ENCODE measurements around the gene TNFRSF18.

The TNFRSF18 gene

GRCh38 chr1:1165485-1165884, 40.9 kb downstream of the TNFRSF18 start:
- H3K27me3 ChIP-seq (replicated peaks; ENCODE audit: control insufficient read depth, insufficient read depth, low read length): no peaks in the 10 kb centered on the region; the same call in 1 of the 2 replicates
- TF ChIP-seq CTCF (IDR thresholded peaks at IDR 0.05; ENCODE audit: insufficient read depth, low read length, poor library complexity, severe bottlenecking): no peak
- H3K36me3 ChIP-seq (ENCODE audit: control insufficient read depth, insufficient read depth, low read length): no peaks in the 10 kb centered on the region
- DNase-seq (ENCODE audit: extremely low read depth, insufficient read length): no peak
- H3K4me3 ChIP-seq (replicated peaks; ENCODE audit: low read depth, low read length): no peak overlapping the region

GRCh38 chr1:1164701-1165451, 41.5 kb downstream of the TNFRSF18 start:
- no peaks in the 10 kb centered on the region for H3K36me3 ChIP-seq (ENCODE audit: control insufficient read depth, insufficient read depth, low read length)

GRCh38 chr1:1164361-1164700, 42.1 kb downstream of the TNFRSF18 start:
- Histone ChIP-seq H3K27me3 (replicated peaks; ENCODE audit: control insufficient read depth, insufficient read depth, low read length) (no peaks in the 10 kb centered on the region; the same call in 1 of the 2 replicates), H3K4me3 (replicated peaks; ENCODE audit: low read depth, low read length) (no peak overlapping the region), H3K36me3 (ENCODE audit: control insufficient read depth, insufficient read depth, low read length) (no peaks in the 10 kb centered on the region)
- DNase-seq (ENCODE audit: extremely low read depth, insufficient read length): no peak
- no peak for TF ChIP-seq CTCF (IDR thresholded peaks at IDR 0.05; ENCODE audit: insufficient read depth, low read length, poor library complexity, severe bottlenecking)

More at GRCh38 chr1:1164701-1165451, 41.5 kb downstream of the TNFRSF18 start:
- H3K27me3 ChIP-seq (replicated peaks; ENCODE audit: control insufficient read depth, insufficient read depth, low read length): no peaks in the 10 kb centered on the region; the same call in 1 of the 2 replicates
- TF ChIP-seq CTCF (IDR thresholded peaks at IDR 0.05; ENCODE audit: insufficient read depth, low read length, poor library complexity, severe bottlenecking): no peak
- DNase-seq (ENCODE audit: extremely low read depth, insufficient read length): no peak
- H3K4me3 ChIP-seq (replicated peaks; ENCODE audit: low read depth, low read length): no peak overlapping the region

GRCh38 chr1:1163538-1164070, 42.8 kb downstream of the TNFRSF18 start:
- no peak for DNase-seq (ENCODE audit: extremely low read depth, insufficient read length)
- Histone ChIP-seq H3K4me3 (replicated peaks; ENCODE audit: low read depth, low read length) (no peak overlapping the region), H3K27me3 (replicated peaks; ENCODE audit: control insufficient read depth, insufficient read depth, low read length) (no peaks in the 10 kb centered on the region; the same call in 1 of the 2 replicates)

GRCh38 chr1:1162597-1163537, 43.5 kb downstream of the TNFRSF18 start:
- no peak for DNase-seq (ENCODE audit: extremely low read depth, insufficient read length)

More at GRCh38 chr1:1163538-1164070, 42.8 kb downstream of the TNFRSF18 start:
- no peaks in the 10 kb centered on the region for H3K36me3 ChIP-seq (ENCODE audit: control insufficient read depth, insufficient read depth, low read length)
- no peak for TF ChIP-seq CTCF (IDR thresholded peaks at IDR 0.05; ENCODE audit: insufficient read depth, low read length, poor library complexity, severe bottlenecking)

More at GRCh38 chr1:1162597-1163537, 43.5 kb downstream of the TNFRSF18 start:
- H3K36me3 ChIP-seq (ENCODE audit: control insufficient read depth, insufficient read depth, low read length): no peaks in the 10 kb centered on the region
- no peaks in the 10 kb centered on the region; the same call in 1 of the 2 replicates for H3K27me3 ChIP-seq (replicated peaks; ENCODE audit: control insufficient read depth, insufficient read depth, low read length)
- H3K4me3 ChIP-seq (replicated peaks; ENCODE audit: low read depth, low read length): no peak overlapping the region
- TF ChIP-seq CTCF (IDR thresholded peaks at IDR 0.05; ENCODE audit: insufficient read depth, low read length, poor library complexity, severe bottlenecking): no peak
